HFF-Myc (cell line): ENCODE measurements around the gene C6orf141.
A peak's percentile ranks its signal among the peaks of the same experiment; 100 is the strongest.

ENCODE experiments used
- DNase-seq: peaks from one replicate; pipeline ENCODE4 v3.0.0-alpha.2; 2011; ENCODE audit warnings: low read depth; ENCODE audit errors: extremely low read depth
- H3K4me3 ChIP-seq: replicated peaks from 2 replicates; pipeline ENCODE4 v1.5.1; 2011; ENCODE audit warnings: low read depth, mild to moderate bottlenecking, control low read depth, low read length
- TF ChIP-seq, protein P1 (sequence below): IDR thresholded peaks from 2 replicates; pipeline ENCODE4 v1.5.1; 2012; ENCODE audit warnings: mild to moderate bottlenecking, low read depth, low read length, control low read depth; ENCODE audit errors: missing control alignments

C6orf141 gene

DNA sequence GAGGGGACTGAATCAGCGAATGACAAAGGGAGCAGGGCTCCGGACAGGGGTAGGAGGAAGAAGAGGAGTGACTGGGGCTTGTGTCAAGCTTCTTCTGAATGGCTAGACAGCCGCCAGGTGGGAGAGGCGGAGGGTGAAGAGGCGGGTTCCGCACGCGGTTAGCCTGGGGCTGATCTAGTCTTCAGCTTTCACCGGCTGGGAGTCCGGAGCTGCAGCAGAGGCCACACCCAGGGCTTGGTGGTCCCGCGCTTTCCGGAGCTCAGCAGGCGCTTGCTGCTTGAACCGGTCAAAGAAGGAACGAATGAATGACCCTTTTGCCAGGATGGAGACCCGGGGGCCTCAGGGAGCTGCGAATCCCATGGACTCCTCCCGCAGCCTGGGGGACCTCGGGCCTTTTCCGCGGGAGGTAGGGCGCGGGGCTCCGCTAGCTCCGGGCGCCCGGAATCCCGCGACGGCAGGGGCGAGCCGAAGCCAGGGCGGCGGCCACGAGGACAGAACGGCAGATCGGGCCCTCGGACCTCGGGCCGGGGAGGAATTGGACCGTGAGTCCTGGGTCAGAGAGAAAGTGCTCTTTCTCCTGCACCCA, at the start of gene C6orf141:
TSS of gene C6orf141 (plus strand) at position 177 of the 586 bp plus-strand sequence. CDS start at position 302, 125 bp downstream.
- DNase-seq = peak; percentile 52
- TF ChIP-seq, protein P1, sequence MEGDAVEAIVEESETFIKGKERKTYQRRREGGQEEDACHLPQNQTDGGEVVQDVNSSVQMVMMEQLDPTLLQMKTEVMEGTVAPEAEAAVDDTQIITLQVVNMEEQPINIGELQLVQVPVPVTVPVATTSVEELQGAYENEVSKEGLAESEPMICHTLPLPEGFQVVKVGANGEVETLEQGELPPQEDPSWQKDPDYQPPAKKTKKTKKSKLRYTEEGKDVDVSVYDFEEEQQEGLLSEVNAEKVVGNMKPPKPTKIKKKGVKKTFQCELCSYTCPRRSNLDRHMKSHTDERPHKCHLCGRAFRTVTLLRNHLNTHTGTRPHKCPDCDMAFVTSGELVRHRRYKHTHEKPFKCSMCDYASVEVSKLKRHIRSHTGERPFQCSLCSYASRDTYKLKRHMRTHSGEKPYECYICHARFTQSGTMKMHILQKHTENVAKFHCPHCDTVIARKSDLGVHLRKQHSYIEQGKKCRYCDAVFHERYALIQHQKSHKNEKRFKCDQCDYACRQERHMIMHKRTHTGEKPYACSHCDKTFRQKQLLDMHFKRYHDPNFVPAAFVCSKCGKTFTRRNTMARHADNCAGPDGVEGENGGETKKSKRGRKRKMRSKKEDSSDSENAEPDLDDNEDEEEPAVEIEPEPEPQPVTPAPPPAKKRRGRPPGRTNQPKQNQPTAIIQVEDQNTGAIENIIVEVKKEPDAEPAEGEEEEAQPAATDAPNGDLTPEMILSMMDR = no peak
- H3K4me3 ChIP-seq = peak within 1 kb of the TSS; percentile 68

DNA sequence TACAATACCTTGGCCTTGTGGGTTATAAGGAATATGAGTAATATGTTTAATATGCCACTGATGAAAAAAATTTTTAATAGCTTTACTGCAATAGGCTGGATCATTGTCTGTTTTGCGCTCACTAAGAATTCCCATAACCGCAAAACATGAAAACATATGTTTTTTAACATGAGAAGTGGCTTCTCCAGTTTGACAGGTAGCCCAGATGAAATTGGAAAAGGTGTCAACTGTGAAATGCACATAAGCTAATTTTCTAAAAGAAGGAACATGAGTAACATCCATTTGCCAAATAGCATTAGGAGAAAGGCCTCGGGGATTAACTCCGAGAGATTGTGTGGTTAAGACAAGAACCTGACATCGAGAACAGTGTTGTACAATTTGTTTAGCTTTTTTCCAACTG, 45.8 kb upstream of the C6orf141 start:
- no peak for DNase-seq
- TF ChIP-seq, protein P1 = no peak
- H3K4me3 ChIP-seq = no peak overlapping the region

DNA sequence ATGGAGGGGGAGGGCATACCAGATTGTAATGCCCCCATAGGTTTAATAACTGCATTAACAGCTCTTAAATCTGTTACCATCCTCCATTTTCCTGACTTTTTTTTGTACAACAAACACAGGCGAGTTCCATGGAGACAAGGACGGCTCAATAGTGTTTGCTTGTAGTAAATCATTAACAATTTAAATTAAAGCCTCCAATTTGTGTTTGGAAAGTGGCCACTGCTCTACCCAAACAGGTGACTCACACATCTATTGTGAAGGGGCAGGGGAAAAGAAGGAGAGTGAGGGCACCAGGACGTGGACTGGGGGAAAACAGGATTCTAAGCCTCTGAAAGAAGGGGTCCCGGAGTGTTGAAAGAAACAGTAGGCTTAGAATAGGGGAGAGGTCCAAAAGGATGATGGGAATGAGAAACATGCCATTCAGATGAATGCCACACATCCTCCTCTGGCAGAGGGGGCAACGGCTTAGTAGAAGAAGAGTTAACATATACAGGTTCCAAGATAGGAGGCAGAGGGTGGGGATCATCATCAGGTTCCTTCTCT, 43.8 kb upstream of the C6orf141 start:
- no peak overlapping the region for H3K4me3 ChIP-seq
- TF ChIP-seq, protein P1 = no peak
- no peak for DNase-seq

DNA sequence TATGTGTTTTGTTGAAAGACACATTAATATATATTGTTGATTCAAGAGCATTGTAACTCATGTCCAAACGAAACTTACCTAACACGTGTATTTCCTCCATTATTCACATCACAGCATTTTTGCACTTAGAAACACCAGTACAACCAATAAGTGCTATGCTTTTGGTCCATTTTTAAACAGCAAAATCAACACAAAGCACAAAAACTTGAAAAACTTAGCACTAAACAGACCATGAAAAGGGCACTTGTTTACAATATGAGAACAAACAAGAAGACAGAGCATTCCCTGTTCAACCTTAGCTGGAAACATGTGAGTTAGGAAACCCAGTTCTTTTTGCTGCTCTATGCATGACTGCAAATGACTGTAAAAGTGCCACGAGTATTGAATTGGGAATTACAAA, 41.1 kb upstream of the C6orf141 start:
- no peak overlapping the region for H3K4me3 ChIP-seq
- no peak for DNase-seq
- TF ChIP-seq, protein P1 = no peak

DNA sequence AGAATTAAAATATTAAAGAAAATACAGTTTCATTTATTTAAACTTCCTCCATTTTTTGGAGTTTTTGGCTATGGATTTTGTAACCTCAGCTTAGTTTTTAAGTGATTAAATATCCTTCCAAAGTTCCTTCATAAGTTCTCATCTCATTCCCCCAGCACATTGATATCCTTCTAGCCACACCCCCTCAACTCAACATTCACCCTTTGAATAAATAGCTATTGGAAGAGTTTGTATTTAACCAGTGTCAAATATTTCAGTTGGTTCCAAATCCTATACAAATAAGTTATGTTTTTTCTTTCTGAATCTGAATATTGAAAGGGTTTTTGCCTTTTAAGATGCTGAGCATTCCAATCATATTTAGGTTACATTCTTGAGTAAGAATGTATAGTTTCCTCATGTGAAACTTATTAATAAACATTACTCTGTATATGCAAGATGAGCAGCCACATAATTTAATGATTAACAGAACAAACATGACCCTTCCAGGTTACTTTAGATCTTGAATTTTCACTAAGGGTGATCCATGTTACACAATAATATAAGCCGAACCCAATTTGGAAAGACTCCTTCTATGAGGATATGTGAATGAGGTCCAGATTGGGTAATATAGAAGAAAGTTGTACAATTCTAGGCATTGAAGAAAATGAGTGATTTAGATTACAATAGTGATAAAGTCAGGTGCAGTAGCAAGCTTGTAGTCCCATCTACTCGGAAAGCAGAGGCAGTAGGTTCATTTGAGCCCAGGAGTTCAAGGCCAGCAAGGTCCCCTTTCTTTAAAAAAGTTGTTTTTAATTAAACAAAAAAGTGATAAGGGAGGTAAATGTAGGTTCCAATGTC, 37.1 kb upstream of the C6orf141 start:
- H3K4me3 ChIP-seq = no peak overlapping the region
- no peak for DNase-seq
- TF ChIP-seq, protein P1 = no peak

DNA sequence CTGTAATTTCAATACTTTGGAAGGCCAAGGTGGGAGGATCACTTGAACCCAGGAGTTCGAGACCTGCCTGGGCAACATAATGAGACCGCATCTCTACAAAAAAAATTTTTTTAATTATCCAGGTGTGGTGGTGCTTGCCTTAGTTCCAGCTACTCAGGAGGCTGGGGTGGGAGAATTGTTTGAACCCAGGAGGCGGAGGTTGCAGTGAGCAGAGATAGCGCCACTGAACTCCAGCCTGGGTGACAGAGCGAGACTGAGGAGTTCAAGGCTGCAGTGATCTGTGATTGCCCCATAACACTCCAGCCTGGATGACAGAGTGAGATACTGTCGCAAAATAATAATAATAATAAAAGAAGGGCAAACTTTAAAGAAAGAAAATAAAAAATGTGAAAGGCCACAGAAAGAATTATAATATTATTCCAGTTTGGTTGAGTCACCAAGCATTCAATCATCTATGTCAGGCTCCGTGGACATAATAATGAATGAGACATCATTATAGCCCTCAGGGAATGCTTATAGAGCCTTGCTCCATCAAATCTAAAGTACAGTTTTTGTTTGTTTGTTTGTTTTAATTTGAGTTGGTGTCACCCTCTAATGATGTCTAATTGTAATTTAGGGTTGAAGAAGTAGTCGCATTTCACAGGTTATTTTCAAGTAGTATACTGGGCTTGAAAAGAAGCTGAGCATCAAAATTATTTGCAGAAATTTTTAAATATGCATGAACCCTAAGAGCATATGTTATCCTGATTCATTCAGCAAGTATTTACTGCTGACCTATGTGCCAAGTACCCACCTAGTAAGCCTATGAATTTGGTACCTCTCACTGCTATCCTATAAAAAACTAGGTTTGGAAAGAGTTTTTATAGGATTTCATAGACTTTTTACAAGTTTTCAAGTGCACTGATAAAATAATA, 35.6 kb upstream of the C6orf141 start:
- TF ChIP-seq, protein P1 = no peak
- DNase-seq = no peak
- H3K4me3 ChIP-seq = no peak overlapping the region
